Spleen (tissue), 7 donors: ENCODE measurements around the gene KTI12.

Experiments
- POLR2A ChIP-seq, 3 donors: fragments of 450-650 bp; IDR thresholded peaks; one replicate each; pipeline ENCODE4 v1.5.1; 2017; ENCODE audit warnings: antibody characterized with exemption in 3 of 3, mild to moderate bottlenecking in 1 of 3
- POLR2AphosphoS5 ChIP-seq, 3 donors: sonication (generic); formaldehyde crosslinking; IDR thresholded peaks; one replicate each; pipeline ENCODE4 v1.5.1; 2017; ENCODE audit warnings: antibody characterized with exemption in 3 of 3
- TF ChIP-seq, protein P1 (sequence below), 11 experiments: fragments of 200-600 bp in 7 of 11; fragments of 450-650 bp in 4 of 11; sonication (generic) in 4 of 11; IDR thresholded peaks in 8 of 11; conservative IDR thresholded peaks in 3 of 11; 1 replicate in 7 of 11; 2 replicates in 4 of 11; pipeline versions ENCODE4 v1.4.0 to v1.8.0; 2016 to 2021; ENCODE audit warnings: antibody characterized with exemption in 11 of 11, inconsistent platforms in 4 of 11, mild to moderate bottlenecking in 1 of 11
- donor health status: DM: no; HTN: no; CAD: no; lungs with moderate emphysema.
- donor health status: DM: no; HTN: no; CAD: no.
- donor health status: DM: no; HTN: no; CAD: no.

- TF ChIP-seq, protein P1, sequence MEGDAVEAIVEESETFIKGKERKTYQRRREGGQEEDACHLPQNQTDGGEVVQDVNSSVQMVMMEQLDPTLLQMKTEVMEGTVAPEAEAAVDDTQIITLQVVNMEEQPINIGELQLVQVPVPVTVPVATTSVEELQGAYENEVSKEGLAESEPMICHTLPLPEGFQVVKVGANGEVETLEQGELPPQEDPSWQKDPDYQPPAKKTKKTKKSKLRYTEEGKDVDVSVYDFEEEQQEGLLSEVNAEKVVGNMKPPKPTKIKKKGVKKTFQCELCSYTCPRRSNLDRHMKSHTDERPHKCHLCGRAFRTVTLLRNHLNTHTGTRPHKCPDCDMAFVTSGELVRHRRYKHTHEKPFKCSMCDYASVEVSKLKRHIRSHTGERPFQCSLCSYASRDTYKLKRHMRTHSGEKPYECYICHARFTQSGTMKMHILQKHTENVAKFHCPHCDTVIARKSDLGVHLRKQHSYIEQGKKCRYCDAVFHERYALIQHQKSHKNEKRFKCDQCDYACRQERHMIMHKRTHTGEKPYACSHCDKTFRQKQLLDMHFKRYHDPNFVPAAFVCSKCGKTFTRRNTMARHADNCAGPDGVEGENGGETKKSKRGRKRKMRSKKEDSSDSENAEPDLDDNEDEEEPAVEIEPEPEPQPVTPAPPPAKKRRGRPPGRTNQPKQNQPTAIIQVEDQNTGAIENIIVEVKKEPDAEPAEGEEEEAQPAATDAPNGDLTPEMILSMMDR (IDR thresholded peaks at IDR 0.05 in 8 of 11, conservative IDR thresholded peaks at IDR 0.05 in 3 of 11): no peak
- TF ChIP-seq POLR2A (IDR thresholded peaks at IDR 0.05) (no peak), POLR2AphosphoS5 (IDR thresholded peaks at IDR 0.05) (no peak)
Measured at GRCh38 chr1:52057255-52057654, 23.6 kb upstream of the KTI12 start.
